ENCODE measurements around the gene CSTB. TPM values are rescaled to one million over a fixed set of nuclear protein-coding genes. Genes with fewer than 3 reads are reported as not detected.

The CSTB gene
- total and polyA plus RNA-seq, 2 of the 8 experiments (the other 6 are each of a cell fraction or from before 2014, with no cell fraction given) = 53.8 to 64.1 TPM

DNA sequence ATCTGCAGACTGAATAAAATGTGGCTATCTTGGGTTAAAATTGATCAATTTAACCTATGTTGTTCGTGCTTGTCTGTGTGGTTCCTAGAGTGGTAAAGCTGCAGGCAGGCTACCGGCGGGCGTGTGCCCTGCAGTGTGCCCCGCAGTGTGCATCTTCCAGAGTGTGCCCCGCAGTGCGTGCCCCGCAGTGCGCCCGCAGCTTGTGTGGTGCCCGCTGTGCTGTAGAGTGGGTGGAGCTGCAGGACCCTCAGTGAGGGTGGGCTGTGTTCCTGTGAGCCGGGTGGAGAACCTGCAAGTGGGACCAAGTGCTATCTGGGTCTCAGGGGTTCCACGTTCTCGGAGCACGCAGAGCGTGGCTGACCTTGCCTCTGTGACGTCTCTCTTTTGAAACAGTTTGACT is 24.0 kb upstream of the CSTB start:
- Histone ChIP-seq H3K4me1 (replicated peaks in 1 of 4; ENCODE audit: control insufficient read depth in 3 of 4, insufficient read depth in 4 of 4, low read length in 3 of 4) (no peaks in the 10 kb centered on the region), H3K9me3 (ENCODE audit: insufficient read depth in 2 of 2, low read depth in 1 of 2, low read length in 1 of 2) (no peaks in the 10 kb centered on the region), H2AK5ac (ENCODE audit: low read depth, low read length) (no peak overlapping the region), H2AFZ (ENCODE audit: low read length) (no peak overlapping the region), H4K5ac (ENCODE audit: insufficient read length, low read depth, low read length) (no peak overlapping the region), H4K8ac (ENCODE audit: extremely low read depth, insufficient read depth, low read length) (no peak overlapping the region), H2BK15ac (ENCODE audit: low read length) (no peak overlapping the region), H3K23me2 (ENCODE audit: low read depth, low read length) (no peaks in the 10 kb centered on the region), H3K14ac (ENCODE audit: insufficient read length) (no peak overlapping the region), H4K20me1 (replicated peaks in 1 of 2; ENCODE audit: control insufficient read depth in 1 of 2, insufficient read depth in 2 of 2, low read length in 2 of 2) (peaks cover 23 to 29% of the 10 kb centered on the region in 2 experiments), H2BK20ac (ENCODE audit: low read length) (no peak overlapping the region), H3K79me1 (ENCODE audit: low read depth, low read length) (peaks cover 3% of the 10 kb centered on the region; the same call in 1 of the 2 replicates), H3K9ac (replicated peaks in 1 of 4; ENCODE audit: extremely low read depth in 1 of 4, low read depth in 3 of 4, low read length in 3 of 4) (no peak overlapping the region), H3K79me2 (ENCODE audit: control insufficient read depth in 1 of 2, insufficient read depth in 2 of 2, low read length in 2 of 2) (no peaks in the 10 kb centered on the region), H3K4me3 (ENCODE audit: extremely low read depth in 1 of 4, insufficient read depth in 2 of 4, low read depth in 3 of 4, low read length in 4 of 4) (no peak overlapping the region), H4K91ac (replicated peaks; ENCODE audit: insufficient read length, low read length) (no peak overlapping the region), H3K18ac (ENCODE audit: extremely low read depth, low read length) (no peak overlapping the region), H3K4ac (replicated peaks; ENCODE audit: insufficient read length, low read depth, low read length) (no peak overlapping the region), H3K56ac (replicated peaks; ENCODE audit: insufficient read length, low read depth, low read length) (no peak overlapping the region), H2BK12ac (ENCODE audit: low read depth, low read length) (no peak overlapping the region), H3K27ac (ENCODE audit: low read depth, low read length) (no peak overlapping the region), H3K27me3 (replicated peaks in 1 of 4; ENCODE audit: control insufficient read depth in 3 of 4, extremely low read depth in 1 of 4, insufficient read depth in 3 of 4, low read length in 3 of 4) (no peaks in the 10 kb centered on the region), H3K4me2 (ENCODE audit: insufficient read depth in 1 of 2, low read depth in 2 of 2, low read length in 2 of 2) (no peak overlapping the region), H2BK5ac (ENCODE audit: low read depth, low read length) (no peak overlapping the region), H2BK120ac (replicated peaks; ENCODE audit: low read depth, low read length) (no peak overlapping the region), H3K23ac (ENCODE audit: insufficient read length) (no peak overlapping the region), H3K36me3 (ENCODE audit: control insufficient read depth in 2 of 4, insufficient read depth in 4 of 4, low read length in 3 of 4) (peaks cover 40 to 84% (median 75%) of the 10 kb centered on the region in 4 experiments)
- ChIA-PET POLR2A (ENCODE audit: partially characterized antibody) (interaction anchor here (0.6 to 3.6 kb wide), 6 partner anchors 7 to 184 kb away, joined by 3 to 19 read pairs (median 4); partner anchors contain the start of gene RRP1), CTCF (ENCODE audit: partially characterized antibody) (interaction anchor here (1.5 to 2.2 kb wide), 2 partner anchors 10 to 165 kb away, joined by 4 to 6 read pairs; partner anchors contain the start of gene RRP1)
- DNase-seq (ENCODE audit: low read depth in 1 of 2, low spot score in 2 of 2) (no peak), FAIRE-seq (no peak)
- 96% methylated on average over 17 of the region's 17 CpGs; no CpG with 5 or more reads in 1 of the 2 experiments for WGBS, 2 experiments (ENCODE audit: extremely low coverage in 1 of 2, insufficient coverage in 1 of 2, insufficient read length in 1 of 2, insufficient replicate concordance in 2 of 2, low coverage in 1 of 2, low lambda C conversion rate in 2 of 2, missing lambda C conversion rate in 1 of 2)
- TF ChIP-seq JUN (IDR thresholded peaks at IDR 0.05; ENCODE audit: low read depth, low read length) = no peak
- TF ChIP-seq EP300 (IDR thresholded peaks at IDR 0.05; ENCODE audit: borderline replicate concordance in 1 of 2, low read depth in 2 of 2, low read length in 2 of 2) = no peak
- TF ChIP-seq RFX5 (IDR thresholded peaks at IDR 0.05; ENCODE audit: borderline replicate concordance, low read depth, low read length) = no peak
- no peak for TF ChIP-seq TBP (IDR thresholded peaks at IDR 0.05; ENCODE audit: low read depth, low read length)
- TF ChIP-seq KDM5A (IDR thresholded peaks at IDR 0.05; ENCODE audit: low read length) = no peak
